Umbilical cord (tissue), 2 donors: ENCODE data around the gene FOXP1. TPM values are rescaled to one million over a fixed set of nuclear protein-coding genes. Genes with fewer than 3 reads are reported as not detected.

Source experiments
- DNase-seq: peaks from one replicate; pipeline ENCODE4 v3.0.0-alpha.2; 2015; ENCODE audit warnings: low spot score
- total RNA-seq: library from RNA; depleted of rRNA; stranded (reverse); fragments of >200 nt; gene quantifications from one replicate; pipeline ENCODE4 v1.2.3, GENCODE V29; 2014; ENCODE audit warnings: low replicate concordance; ENCODE audit not compliant: insufficient read depth

FOXP1 gene
- total RNA-seq, 1 donor from 2014 or later: 148 TPM

- no peak for DNase-seq
These were observed 3.3 kb upstream of the FOXP1 start for GRCh38 chr3:71586810-71587242.

GRCh38 chr3:71585887-71586809 lies 2.6 kb upstream of the FOXP1 start:
- peak; percentile 62 for DNase-seq

- DNase-seq: peak; percentile 31
These were observed 1.6 kb upstream of the FOXP1 start for GRCh38 chr3:71585131-71585530.

GRCh38 chr3:71584394-71585011 lies 975 bp upstream of the FOXP1 start:
- peak; percentile 83 for DNase-seq

- DNase-seq: peak; percentile 77
These were observed 639 bp downstream of the FOXP1 start for GRCh38 chr3:71582612-71583565.

- DNase-seq: peak; percentile 70
These were observed 1.4 kb downstream of the FOXP1 start for GRCh38 chr3:71582036-71582611.

- DNase-seq: peak; percentile 54
These were observed 2.0 kb downstream of the FOXP1 start for GRCh38 chr3:71581457-71582035.

GRCh38 chr3:71580636-71581456 lies 2.7 kb downstream of the FOXP1 start:
- peak; percentile 41 for DNase-seq

GRCh38 chr3:71579935-71580406 lies 3.6 kb downstream of the FOXP1 start:
- DNase-seq: peak; percentile 68

GRCh38 chr3:71579326-71579934 lies 4.1 kb downstream of the FOXP1 start:
- peak; percentile 72 for DNase-seq

GRCh38 chr3:71578054-71578751 lies 5.3 kb downstream of the FOXP1 start:
- DNase-seq: peak; percentile 33

GRCh38 chr3:71577011-71577410 lies 6.5 kb downstream of the FOXP1 start:
- DNase-seq: no peak

- no peak for DNase-seq
These were observed 8.1 kb downstream of the FOXP1 start for GRCh38 chr3:71575433-71575832.

- no peak for DNase-seq
These were observed 10.3 kb downstream of the FOXP1 start for GRCh38 chr3:71573181-71573580.

GRCh38 chr3:71570546-71570945 lies 13.0 kb downstream of the FOXP1 start:
- no peak for DNase-seq

- no peak for DNase-seq
These were observed 15.3 kb downstream of the FOXP1 start for GRCh38 chr3:71568207-71568606.

- DNase-seq: no peak
These were observed 16.8 kb downstream of the FOXP1 start for GRCh38 chr3:71566776-71567175.

- no peak for DNase-seq
These were observed 17.6 kb downstream of the FOXP1 start for GRCh38 chr3:71565976-71566375.

- no peak for DNase-seq
These were observed 18.2 kb downstream of the FOXP1 start for GRCh38 chr3:71565316-71565715.
